H9 (cell line): ENCODE measurements around the gene PRR20G. TPM values are rescaled to one million over a fixed set of nuclear protein-coding genes. Genes with fewer than 3 reads are reported as not detected.

Source experiments
- DNase-seq: peaks from one replicate; pipeline ENCODE4 v3.0.0-alpha.2; 2017
- H2AFZ ChIP-seq: one replicate; pipeline ENCODE4 v1.6.1; 2013; ENCODE audit warnings: mild to moderate bottlenecking, low read length, control low read depth, moderate library complexity
- H2AK5ac ChIP-seq: 2 replicates; pipeline ENCODE4 v1.6.1; 2013; ENCODE audit warnings: low read length, control low read depth, mixed read lengths; ENCODE audit not compliant: insufficient read length
- H2BK120ac ChIP-seq: one replicate; pipeline ENCODE4 v1.6.1; 2013; ENCODE audit warnings: low read depth, mild to moderate bottlenecking, low read length, control low read depth, inconsistent platforms; ENCODE audit not compliant: poor library complexity, severe bottlenecking
- H2BK12ac ChIP-seq: 2 replicates; pipeline ENCODE4 v1.6.1; 2013; ENCODE audit warnings: low read length, control low read depth, mixed read lengths, low read depth; ENCODE audit not compliant: insufficient read length
- H2BK15ac ChIP-seq: 2 replicates; pipeline ENCODE4 v1.6.1; 2013; ENCODE audit warnings: low read depth, low read length, control low read depth
- H2BK20ac ChIP-seq: one replicate; pipeline ENCODE4 v1.6.1; 2013; ENCODE audit warnings: low read depth, mild to moderate bottlenecking, low read length, control low read depth, inconsistent platforms; ENCODE audit not compliant: poor library complexity, severe bottlenecking
- H2BK5ac ChIP-seq: 2 replicates; pipeline ENCODE4 v1.6.1; 2013; ENCODE audit warnings: low read length, control low read depth, mixed read lengths; ENCODE audit not compliant: insufficient read length
- H3K14ac ChIP-seq: 2 replicates; pipeline ENCODE4 v1.6.1; 2013; ENCODE audit warnings: low read length, control low read depth; ENCODE audit not compliant: insufficient read depth
- H3K18ac ChIP-seq: 2 replicates; pipeline ENCODE4 v1.6.1; 2013; ENCODE audit warnings: low read depth, mild to moderate bottlenecking, mixed read lengths, low read length, control low read depth; ENCODE audit not compliant: insufficient read length
- H3K23ac ChIP-seq: 2 replicates; pipeline ENCODE4 v1.6.1; 2013; ENCODE audit warnings: low read length, control low read depth, mixed read lengths, low read depth; ENCODE audit not compliant: insufficient read length
- H3K23me2 ChIP-seq: 2 replicates; pipeline ENCODE4 v1.6.1; 2013; ENCODE audit warnings: low read depth, mild to moderate bottlenecking, mixed read lengths, low read length, control low read depth; ENCODE audit not compliant: insufficient read length, poor library complexity, severe bottlenecking
- H3K27ac ChIP-seq: 2 replicates; pipeline ENCODE4 v1.5.1; 2013; ENCODE audit warnings: low read length, control low read depth, mixed read lengths, low read depth; ENCODE audit not compliant: insufficient read length
- H3K27me3 ChIP-seq: 2 replicates; pipeline ENCODE4 v1.6.1; 2013; ENCODE audit warnings: low read length, control low read depth, inconsistent platforms; ENCODE audit not compliant: insufficient read depth
- H3K4ac ChIP-seq: 2 replicates; pipeline ENCODE4 v1.6.1; 2013; ENCODE audit warnings: low read depth, mild to moderate bottlenecking, control low read depth, inconsistent platforms, low read length, moderate library complexity
- H3K4me1 ChIP-seq: 2 replicates; pipeline ENCODE4 v1.6.1; 2013; ENCODE audit warnings: low read length, control low read depth, inconsistent platforms; ENCODE audit not compliant: insufficient read depth
- H3K4me2 ChIP-seq: 2 replicates; pipeline ENCODE4 v1.6.1; 2013; ENCODE audit warnings: low read length, control low read depth, mixed read lengths; ENCODE audit not compliant: insufficient read length, insufficient read depth
- H3K56ac ChIP-seq: 2 replicates; pipeline ENCODE4 v1.6.1; 2013; ENCODE audit warnings: low read depth, mild to moderate bottlenecking, mixed read lengths, low read length, control low read depth; ENCODE audit not compliant: insufficient read length
- H3K79me1 ChIP-seq: 2 replicates; pipeline ENCODE4 v1.6.1; 2013; ENCODE audit warnings: low read depth, mild to moderate bottlenecking, moderate library complexity, low read length, control low read depth, inconsistent platforms; ENCODE audit not compliant: insufficient read depth, poor library complexity, severe bottlenecking
- H3K79me2 ChIP-seq: 2 replicates; pipeline ENCODE4 v1.6.1; 2013; ENCODE audit warnings: low read length, control low read depth, inconsistent platforms; ENCODE audit not compliant: insufficient read depth
- H3K9ac ChIP-seq: 2 replicates; pipeline ENCODE4 v1.6.1; 2013; ENCODE audit warnings: low read length, control low read depth, mixed read lengths; ENCODE audit not compliant: insufficient read length; ENCODE audit errors: extremely low read depth
- H3K9me3 ChIP-seq: one replicate; pipeline ENCODE4 v1.6.1; 2013; ENCODE audit warnings: low read depth, low read length, inconsistent platforms; ENCODE audit not compliant: control insufficient read depth
- H3T11ph ChIP-seq: one replicate; pipeline ENCODE4 v1.6.1; 2013; ENCODE audit warnings: mild to moderate bottlenecking, low read length, control low read depth, inconsistent platforms
- H4K20me1 ChIP-seq: one replicate; pipeline ENCODE4 v1.6.1; 2013; ENCODE audit not compliant: control insufficient read depth, insufficient read length, insufficient read depth
- H4K5ac ChIP-seq: 2 replicates; pipeline ENCODE4 v1.6.1; 2013; ENCODE audit warnings: low read depth, mild to moderate bottlenecking, mixed read lengths, low read length, control low read depth; ENCODE audit not compliant: insufficient read length
- H4K8ac ChIP-seq: replicated peaks from 2 replicates; pipeline ENCODE4 v1.6.1; 2013; ENCODE audit warnings: low read length, control low read depth, mixed read lengths, low read depth; ENCODE audit not compliant: insufficient read length
- H4K91ac ChIP-seq: 2 replicates; pipeline ENCODE4 v1.6.1; 2013; ENCODE audit warnings: low read depth, mild to moderate bottlenecking, moderate library complexity, mixed read lengths, low read length, control low read depth; ENCODE audit not compliant: insufficient read length
- H3K27ac Mint-ChIP-seq, 3 experiments: 2 replicates in 2 of 3; 3 replicates in 1 of 3; pipeline ENCODE4 v1.8.0; 2020 to 2021; ENCODE audit warnings: mixed read lengths in 3 of 3, mild to moderate bottlenecking in 1 of 3, moderate library complexity in 1 of 3
- H3K27me3 Mint-ChIP-seq: 2 replicates; pipeline ENCODE4 v1.8.0; 2021; ENCODE audit warnings: low read depth, mild to moderate bottlenecking, moderate library complexity, mixed read lengths
- H3K36me3 Mint-ChIP-seq, 3 experiments: 2 replicates in 2 of 3; 3 replicates in 1 of 3; pipeline ENCODE4 v1.8.0; 2020 to 2021; ENCODE audit warnings: low read depth in 3 of 3, mixed read lengths in 3 of 3; ENCODE audit not compliant: insufficient read depth in 1 of 3
- H3K4me1 Mint-ChIP-seq, 2 experiments: 2 replicates each; pipeline ENCODE4 v1.8.0; 2020; ENCODE audit warnings: mixed read lengths in 2 of 2
- H3K4me3 Mint-ChIP-seq, 2 experiments: 2 replicates in 1 of 2; 3 replicates in 1 of 2; pipeline ENCODE4 v1.8.0; 2020 to 2021; ENCODE audit warnings: mild to moderate bottlenecking in 2 of 2, mixed read lengths in 2 of 2, moderate library complexity in 1 of 2
- H3K9me3 Mint-ChIP-seq, 2 experiments: 2 replicates in 1 of 2; 3 replicates in 1 of 2; pipeline ENCODE4 v1.8.0; 2020; ENCODE audit warnings: mild to moderate bottlenecking in 2 of 2, mixed read lengths in 2 of 2, moderate library complexity in 1 of 2
- CTCF ChIP-seq: fragments of 200-600 bp; sonication (generic); conservative IDR thresholded peaks from 3 replicates; pipeline ENCODE4 v1.8.0; 2021; ENCODE audit warnings: antibody characterized with exemption, mild to moderate bottlenecking
- WGBS: extraction: QIAGEN DNeasy Blood & Tissue Kit; methylation state at CpG from one replicate; pipeline ENCODE4 v1.1.7; 2013; ENCODE audit warnings: missing lambda C conversion rate, low lambda C conversion rate, mixed read lengths; ENCODE audit not compliant: insufficient read length; ENCODE audit errors: extremely low coverage; 5-methylcytosine and 5-hydroxymethylcytosine counted together
- total RNA-seq: library from RNA; stranded (reverse); gene quantifications from 2 replicates; pipeline ENCODE4 v1.2.1, GENCODE V29; 2021

The PRR20G gene
- total RNA-seq, 1 experiment from 2014 or later: 0.35 TPM

DNA sequence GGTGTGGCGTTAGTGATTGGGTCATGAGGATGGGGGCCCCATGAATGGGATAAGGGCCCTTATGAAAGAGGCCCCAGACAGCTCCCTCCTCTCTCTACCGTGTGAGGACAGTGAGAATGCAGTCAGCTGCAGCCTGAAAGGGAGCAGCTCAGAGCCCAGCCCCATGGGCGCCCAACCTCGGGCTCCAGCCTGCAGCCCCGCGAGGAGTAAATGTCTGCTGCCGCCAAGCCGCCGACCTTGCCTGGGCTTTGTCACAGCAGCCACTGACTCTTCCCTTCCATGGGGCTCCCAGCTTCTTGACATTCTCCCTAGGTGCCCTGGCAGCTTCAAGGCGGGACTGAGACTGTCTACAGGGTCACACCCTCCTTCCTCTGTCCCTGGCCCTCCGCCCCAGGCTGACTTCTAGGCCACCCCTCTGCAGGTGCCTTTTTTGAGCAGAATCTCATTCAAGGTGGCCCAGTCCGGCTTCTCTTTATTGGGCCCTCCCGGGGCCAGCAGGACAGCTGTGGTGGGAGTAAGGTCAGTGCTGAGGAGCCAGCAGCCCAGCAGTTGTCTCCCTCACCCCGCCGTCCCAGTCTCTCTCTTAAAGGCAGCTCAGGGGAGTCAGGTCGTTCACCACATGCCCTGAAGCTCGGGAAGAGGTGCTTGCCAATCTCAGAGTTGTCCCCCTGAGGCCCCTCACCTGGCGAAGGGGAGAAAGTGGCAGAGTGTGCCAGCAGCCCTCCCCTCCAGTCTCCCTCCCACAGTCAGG, 18.7 kb upstream of the PRR20G start:
- H3K27me3 ChIP-seq: no peaks in the 10 kb centered on the region

More for the DNA sequence above, 18.7 kb upstream of the PRR20G start:
- H3T11ph ChIP-seq: no peak overlapping the region
- Mint-ChIP-seq H3K27me3 (peaks cover 28% of the 10 kb centered on the region), H3K4me3 (no peak overlapping the region), H3K4me1 (peaks cover 6 to 7% of the 10 kb centered on the region in 2 experiments; a peak in 3 of 4 replicates), H3K36me3 (no peaks in the 10 kb centered on the region; a peak in 1 of 7 replicates), H3K27ac (0 out of 7 replicates have a peak overlapping the region, but pooled peaks of 1 of the 3 experiments have one; percentile 23), H3K9me3 (peaks cover 3 to 4% of the 10 kb centered on the region in 2 experiments; a peak in 4 of 5 replicates)
- H2AK5ac ChIP-seq: no peak overlapping the region
- H4K5ac ChIP-seq: no peak overlapping the region
- no peak overlapping the region for H4K91ac ChIP-seq
- H3K79me1 ChIP-seq: no peaks in the 10 kb centered on the region
- H3K4me1 ChIP-seq: no peaks in the 10 kb centered on the region
- no CpG with 5 or more reads among the region's 18 CpGs for WGBS
- H2BK120ac ChIP-seq: no peak overlapping the region
- H3K9ac ChIP-seq: no peak overlapping the region
- H2BK5ac ChIP-seq: no peak overlapping the region
- no peak overlapping the region for H3K4ac ChIP-seq
- H2BK15ac ChIP-seq: no peak overlapping the region
- no peak overlapping the region for H2BK20ac ChIP-seq
- H3K9me3 ChIP-seq: no peaks in the 10 kb centered on the region
- H3K4me2 ChIP-seq: no peak overlapping the region
- H3K23me2 ChIP-seq: no peaks in the 10 kb centered on the region
- no peak overlapping the region for H3K27ac ChIP-seq
- H3K14ac ChIP-seq: no peak overlapping the region
- H3K79me2 ChIP-seq: no peaks in the 10 kb centered on the region
- H4K8ac ChIP-seq: no peak overlapping the region
- H2BK12ac ChIP-seq: no peak overlapping the region
- no peak for DNase-seq
- no peak overlapping the region for H3K18ac ChIP-seq
- TF ChIP-seq CTCF: no peak
- H2AFZ ChIP-seq: no peak overlapping the region
- no peaks in the 10 kb centered on the region for H4K20me1 ChIP-seq
- no peak overlapping the region for H3K23ac ChIP-seq
- no peak overlapping the region for H3K56ac ChIP-seq
